HG03520 (cell line): ENCODE data around the gene ARHGAP8.

Experiments
- ATAC-seq: cut with Tn5 transposase; IDR thresholded peaks from one replicate; pipeline ENCODE4 v1.9.1; 2021; ENCODE audit warnings: mild to moderate bottlenecking, moderate library complexity; ENCODE audit not compliant: unreplicated experiment

The ARHGAP8 gene

DNA sequence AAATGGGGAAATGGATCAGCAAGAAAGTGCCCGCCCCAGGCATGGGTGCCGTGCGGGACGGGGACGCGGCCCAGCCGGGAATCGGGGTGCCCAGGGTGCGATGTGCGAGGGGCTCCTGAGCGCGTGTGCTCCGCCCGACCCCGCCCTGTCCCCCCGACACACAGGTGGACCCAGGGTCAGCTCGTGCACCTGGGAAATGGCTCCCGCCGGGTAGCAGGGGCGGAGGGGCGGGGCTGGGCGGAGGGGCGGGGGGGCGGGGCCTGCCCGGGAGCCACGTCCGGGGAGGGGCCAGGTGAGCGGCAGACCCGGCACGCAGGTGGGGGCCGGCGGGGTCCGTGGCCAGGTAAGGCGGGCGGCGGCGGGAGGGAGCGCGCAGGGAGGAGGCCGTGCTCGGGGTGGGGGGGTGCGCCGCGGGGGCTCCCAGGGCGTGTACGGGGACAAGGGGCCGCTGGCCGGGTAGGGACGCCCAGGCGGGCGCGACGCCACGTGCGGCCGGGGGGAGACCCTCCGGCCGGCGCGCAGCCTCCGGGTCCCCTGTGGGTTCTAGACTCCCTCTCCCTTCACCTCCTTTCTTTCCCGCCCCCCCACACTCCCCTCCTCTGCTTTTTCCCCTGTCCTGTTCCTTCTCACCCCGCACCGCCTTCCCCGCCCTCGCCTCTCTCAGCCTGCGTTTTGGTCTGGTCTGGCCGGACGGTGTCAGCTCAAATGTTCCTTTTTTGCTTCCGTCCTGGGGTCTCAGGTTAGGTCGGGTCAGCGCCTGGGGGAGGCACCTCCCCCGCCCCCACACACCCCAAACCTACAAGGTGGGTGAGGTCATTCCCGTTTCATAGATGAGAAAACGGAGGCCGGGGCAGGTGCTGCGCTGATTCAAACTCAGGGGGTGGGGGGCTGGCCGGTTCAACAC, at the start of gene ARHGAP8:
ARHGAP8 (plus strand) TSS at position 291 of the 904 bp plus-strand sequence. CDS start 33,953 bp downstream, outside the sequence.
- ATAC-seq: no peak

- ATAC-seq: no peak
Measured at GRCh38 chr22:44703255-44703870, 49.0 kb upstream of the ARHGAP8 start.

- no peak for ATAC-seq
Measured at GRCh38 chr22:44704159-44705021, 48.0 kb upstream of the ARHGAP8 start.

DNA sequence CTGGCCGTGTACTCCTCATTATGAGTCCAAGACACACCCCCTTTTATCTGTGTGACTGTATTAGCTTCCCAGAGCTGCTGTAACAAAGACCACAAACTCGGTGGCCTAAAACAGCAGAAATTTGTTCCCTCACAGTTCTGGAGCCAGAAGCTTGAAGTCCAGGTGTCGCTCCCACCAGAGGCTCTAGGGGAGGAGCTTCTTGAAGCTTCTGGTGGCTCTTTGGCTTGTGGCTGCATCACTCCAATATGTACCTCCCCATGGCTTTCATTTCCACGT, 47.4 kb upstream of the ARHGAP8 start:
- ATAC-seq: no peak

DNA sequence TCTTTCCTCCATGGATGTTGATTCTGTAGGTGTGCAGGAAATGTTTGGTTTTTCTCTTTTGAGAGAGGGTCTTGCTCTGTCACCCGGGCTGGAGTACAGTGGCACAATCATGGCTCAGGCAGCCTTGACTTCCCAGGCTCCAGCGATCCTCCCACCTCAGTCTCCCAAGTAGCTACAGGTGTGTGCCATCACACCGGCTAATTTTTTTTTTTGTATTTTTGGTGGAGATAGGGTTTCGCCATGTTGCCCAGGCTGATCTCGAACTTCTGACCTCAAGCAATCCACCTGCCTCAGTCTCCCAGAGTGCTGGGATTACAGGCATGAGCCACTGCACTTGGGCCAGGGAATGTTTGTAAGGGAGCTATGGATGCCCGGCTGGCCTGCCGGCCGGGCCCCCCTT, 45.9 kb upstream of the ARHGAP8 start:
- ATAC-seq: no peak

GRCh38 chr22:44707178-44707577, 45.2 kb upstream of the ARHGAP8 start:
- no peak for ATAC-seq

DNA sequence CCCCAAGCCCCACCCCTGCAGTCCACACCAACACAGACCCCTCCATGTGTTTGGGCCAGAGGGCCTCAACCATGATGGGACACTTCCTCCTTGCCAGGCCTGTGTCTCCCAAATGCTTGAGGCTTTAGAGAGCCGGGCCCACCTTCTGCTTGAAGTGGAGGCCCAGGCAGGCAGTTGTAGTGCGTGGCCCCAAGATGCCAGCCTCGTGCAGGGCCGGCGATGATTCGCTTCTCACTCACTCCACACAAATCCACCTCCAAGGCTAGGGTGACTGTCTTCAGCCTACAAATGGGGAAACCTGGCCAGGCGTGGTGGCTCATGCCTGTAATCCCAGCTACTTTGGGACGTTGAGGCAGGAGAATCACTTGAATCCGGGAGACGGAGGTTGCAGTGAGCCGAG, 44.6 kb upstream of the ARHGAP8 start:
- no peak for ATAC-seq

GRCh38 chr22:44709881-44710392, 42.4 kb upstream of the ARHGAP8 start:
- ATAC-seq: no peak

GRCh38 chr22:44710474-44711240, 41.7 kb upstream of the ARHGAP8 start:
- peak; percentile 40 for ATAC-seq

DNA sequence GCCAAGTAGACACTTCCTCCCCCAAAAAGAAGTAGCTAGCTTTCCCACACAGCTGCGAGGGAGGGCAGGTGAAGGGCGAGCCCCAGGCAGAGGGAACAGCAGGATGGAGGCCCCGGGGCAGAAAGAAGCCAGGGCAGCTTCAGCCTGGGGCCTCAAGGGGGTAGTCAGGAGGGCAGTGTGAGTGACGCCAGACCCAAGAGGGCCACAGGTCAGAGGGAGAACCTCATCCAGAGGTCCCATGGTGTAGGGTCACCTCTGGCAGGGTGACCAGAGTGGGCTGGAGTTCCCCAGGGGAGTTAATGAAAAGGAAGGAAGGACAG, 41.2 kb upstream of the ARHGAP8 start:
- ATAC-seq: no peak

DNA sequence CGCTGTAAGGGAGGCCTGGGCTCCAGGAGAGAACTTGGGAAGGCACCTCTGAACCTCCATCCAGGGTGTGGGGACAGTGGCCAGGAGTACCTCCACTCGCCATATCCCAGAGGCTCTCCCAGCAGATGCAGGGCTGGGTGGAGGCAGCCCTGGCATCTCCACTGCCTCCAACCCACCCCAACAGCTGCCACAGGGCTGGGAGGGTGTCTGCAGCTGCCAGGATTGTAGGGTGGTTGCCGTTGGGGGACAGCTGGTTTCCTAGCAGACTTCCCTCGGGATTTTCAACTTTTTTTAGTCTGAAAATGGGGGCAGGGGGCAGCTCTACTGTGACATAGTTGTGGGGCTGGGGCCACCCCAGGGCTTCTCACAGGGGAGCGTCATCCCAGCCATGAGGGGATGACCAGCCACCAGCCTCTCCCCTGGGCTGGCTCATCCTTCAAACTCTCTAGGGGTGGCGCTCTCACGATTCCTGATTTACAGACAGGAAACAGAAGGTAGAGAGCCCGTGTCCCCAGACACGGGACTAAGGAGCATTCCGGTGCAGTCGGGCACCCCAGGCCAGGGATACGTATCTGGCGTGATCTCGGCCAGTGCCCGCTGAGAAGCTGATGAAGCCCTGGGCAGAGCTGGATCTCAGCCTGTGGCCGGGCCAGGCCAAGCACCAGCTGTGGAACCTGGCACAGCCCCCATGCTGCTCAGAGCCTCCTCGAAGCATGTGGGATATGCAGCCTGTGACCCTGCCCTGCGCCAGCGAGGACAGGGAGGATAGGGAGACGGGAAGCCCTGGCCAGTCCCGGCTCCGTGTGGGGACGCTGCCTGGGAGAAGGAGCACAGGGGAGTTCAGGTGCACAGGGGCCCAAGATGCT, 40.5 kb upstream of the ARHGAP8 start:
- no peak for ATAC-seq

- no peak for ATAC-seq
Measured at GRCh38 chr22:44712962-44713361, 39.4 kb upstream of the ARHGAP8 start.

GRCh38 chr22:44714703-44715350, 37.5 kb upstream of the ARHGAP8 start:
- no peak for ATAC-seq

DNA sequence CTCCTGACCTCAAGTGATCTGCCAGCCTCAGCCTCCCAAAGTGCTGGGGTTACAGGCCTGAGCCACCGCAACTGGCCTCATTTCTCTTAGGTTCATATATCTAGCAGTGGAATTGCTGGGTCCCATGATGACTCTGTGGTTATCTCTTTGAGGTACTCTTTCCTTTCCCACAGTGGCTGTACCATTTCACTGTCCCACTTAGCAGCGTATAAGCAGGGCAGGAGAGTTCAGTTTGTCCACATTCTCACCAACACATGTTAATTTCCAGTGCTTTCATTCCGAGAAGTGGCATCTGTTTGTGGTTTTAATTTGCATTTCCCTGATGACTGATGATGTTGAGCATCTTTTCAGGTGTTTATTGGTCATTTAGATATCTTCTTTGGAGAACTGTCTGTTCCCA, 34.0 kb upstream of the ARHGAP8 start:
- ATAC-seq: no peak

GRCh38 chr22:44719586-44720368, 32.6 kb upstream of the ARHGAP8 start:
- ATAC-seq: no peak

- no peak for ATAC-seq
Measured at GRCh38 chr22:44721213-44721612, 31.2 kb upstream of the ARHGAP8 start.

DNA sequence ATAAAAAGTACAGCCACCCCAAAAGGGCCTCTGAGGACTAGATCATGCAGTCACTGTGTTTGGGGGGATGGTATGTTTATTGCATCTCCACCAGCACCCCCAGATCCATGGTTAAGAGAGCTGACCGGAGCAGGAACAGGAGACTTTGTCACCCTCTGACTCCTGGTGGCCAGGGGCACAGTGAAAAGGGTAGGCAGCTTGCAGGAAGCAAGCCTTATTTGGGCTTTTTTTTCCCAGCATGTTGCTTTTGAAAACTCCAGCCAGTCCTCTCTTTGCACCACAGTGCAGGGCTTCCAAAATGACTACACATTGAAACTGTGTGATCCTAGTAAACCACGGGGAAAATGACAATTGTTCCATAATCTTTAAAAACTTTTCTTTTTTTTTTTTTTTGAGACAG, 29.8 kb upstream of the ARHGAP8 start:
- no peak for ATAC-seq

DNA sequence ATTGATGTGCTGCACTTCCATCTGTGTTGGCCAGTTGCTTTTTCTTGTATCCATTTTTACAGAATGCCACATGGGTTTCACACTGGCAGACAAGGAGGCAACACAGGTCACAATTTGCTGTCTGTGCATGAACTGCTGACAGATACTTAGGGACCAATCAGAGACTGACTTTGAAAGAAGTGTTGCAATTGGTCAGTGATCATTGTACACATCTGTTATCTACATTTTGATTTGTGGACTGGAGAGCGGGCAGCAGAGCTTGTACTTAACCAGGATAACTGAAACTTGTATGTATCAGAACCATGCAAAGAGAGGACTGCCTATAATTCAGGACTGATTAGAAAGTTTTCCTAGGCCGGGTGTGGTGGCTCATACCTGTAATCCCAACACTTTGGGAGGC, 28.6 kb upstream of the ARHGAP8 start:
- no peak for ATAC-seq

DNA sequence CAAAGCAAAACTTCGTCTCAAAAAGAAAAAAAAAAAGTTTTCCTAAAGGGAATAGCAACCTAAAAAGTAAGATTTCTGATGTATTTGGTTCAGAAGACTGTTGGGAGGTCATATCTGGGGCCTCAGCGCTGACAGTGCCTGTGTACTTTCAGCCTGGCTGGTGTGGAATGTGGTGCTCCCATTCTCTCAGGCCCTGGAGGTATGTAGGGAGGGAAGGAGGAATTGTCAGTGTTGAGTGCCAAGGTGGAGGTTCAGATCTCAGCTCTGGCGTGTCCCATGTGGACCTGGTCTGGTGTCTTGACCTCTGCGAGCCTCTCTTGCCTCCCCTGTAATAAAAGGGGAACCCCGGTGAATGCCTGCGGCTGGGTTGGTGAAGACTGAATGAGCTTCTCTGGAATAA, 28.0 kb upstream of the ARHGAP8 start:
- no peak for ATAC-seq
